Left ventricle myocardium inferior (tissue), 1 donor: Measurements from ENCODE around the gene TMEM132D. TPM values are rescaled to one million over a fixed set of nuclear protein-coding genes. Genes with fewer than 3 reads are reported as not detected.

Source experiments
- DNase-seq: peaks from one replicate; pipeline ENCODE4 v3.0.0-alpha.2; 2020
- H3K27ac ChIP-seq: fragments of 200-600 bp; replicated peaks from 2 replicates; pipeline ENCODE4 v1.8.0; 2021
- H3K27me3 ChIP-seq: fragments of 200-600 bp; 2 replicates; pipeline ENCODE4 v1.8.0; 2021; ENCODE audit warnings: low read depth
- H3K36me3 ChIP-seq: fragments of 200-600 bp; 2 replicates; pipeline ENCODE4 v1.8.0; 2021
- H3K4me1 ChIP-seq: fragments of 200-600 bp; 2 replicates; pipeline ENCODE4 v1.8.0; 2021
- H3K4me3 ChIP-seq: fragments of 200-600 bp; 2 replicates; pipeline ENCODE4 v1.8.0; 2021; ENCODE audit warnings: mild to moderate bottlenecking, moderate library complexity
- H3K9me3 ChIP-seq: fragments of 200-600 bp; replicated peaks from 2 replicates; pipeline ENCODE4 v1.8.0; 2021
- CTCF ChIP-seq: fragments of 200-600 bp; IDR thresholded peaks from 2 replicates; pipeline ENCODE4 v1.8.0; 2021; ENCODE audit warnings: antibody characterized with exemption, mild to moderate bottlenecking, borderline replicate concordance
- intact Hi-C: fragments of 100-400 bp; cut with micrococcal nuclease; formaldehyde crosslinking; loops from one replicate; pipeline ENCODE4 v1.11.0; 2022
- total RNA-seq: library from RNA; stranded (reverse); fragmentation: NEBNext Ultra II Directional; extraction: Animal tissue kit (Norgen Biotek cat#: 25700); gene quantifications from one replicate; pipeline ENCODE4 v1.2.1, GENCODE V29; 2021
- donor health status: DM: no; HTN: yes; CAD: no; lungs with severe emphysema.

Gene TMEM132D
- total RNA-seq, 1 donor from 2014 or later = not detected

GRCh38 chr12:129467726-129468125 lies 436.1 kb downstream of the TMEM132D start:
- Histone ChIP-seq H3K4me3 (no peak overlapping the region), H3K27me3 (no peaks in the 10 kb centered on the region), H3K27ac (no peak overlapping the region), H3K9me3 (no peaks in the 10 kb centered on the region), H3K4me1 (no peaks in the 10 kb centered on the region), H3K36me3 (no peaks in the 10 kb centered on the region)
- DNase-seq = no peak
- intact Hi-C loops = no loop called here
- TF ChIP-seq CTCF = no peak

- intact Hi-C loops = no loop called here
- H3K4me1 ChIP-seq = no peaks in the 10 kb centered on the region
- no peaks in the 10 kb centered on the region for H3K9me3 ChIP-seq
- no peaks in the 10 kb centered on the region for H3K36me3 ChIP-seq
- H3K4me3 ChIP-seq = no peak overlapping the region
- no peak for DNase-seq
- no peaks in the 10 kb centered on the region for H3K27me3 ChIP-seq
- TF ChIP-seq CTCF = no peak
- H3K27ac ChIP-seq = no peak overlapping the region
These were observed 436.5 kb downstream of the TMEM132D start for GRCh38 chr12:129467289-129467688.

GRCh38 chr12:129466499-129466898 lies 437.3 kb downstream of the TMEM132D start:
- no peak overlapping the region for H3K27ac ChIP-seq
- no peak for DNase-seq
- H3K4me1 ChIP-seq = no peaks in the 10 kb centered on the region
- no peak overlapping the region for H3K4me3 ChIP-seq
- H3K9me3 ChIP-seq = no peaks in the 10 kb centered on the region
- no peaks in the 10 kb centered on the region for H3K36me3 ChIP-seq
- no peaks in the 10 kb centered on the region for H3K27me3 ChIP-seq
- no peak for TF ChIP-seq CTCF
- intact Hi-C loops = no loop called here

- Histone ChIP-seq H3K27me3 (no peaks in the 10 kb centered on the region), H3K9me3 (peaks cover 3% of the 10 kb centered on the region), H3K4me1 (no peaks in the 10 kb centered on the region), H3K36me3 (no peaks in the 10 kb centered on the region), H3K4me3 (no peak overlapping the region), H3K27ac (no peak overlapping the region)
- TF ChIP-seq CTCF = no peak
- DNase-seq = no peak
- intact Hi-C loops = no loop called here
These were observed 443.9 kb downstream of the TMEM132D start for GRCh38 chr12:129459886-129460285.

- no peak for TF ChIP-seq CTCF
- Histone ChIP-seq H3K27me3 (peaks cover 11% of the 10 kb centered on the region), H3K4me3 (no peak overlapping the region), H3K9me3 (no peaks in the 10 kb centered on the region), H3K4me1 (no peaks in the 10 kb centered on the region), H3K36me3 (no peaks in the 10 kb centered on the region), H3K27ac (no peak overlapping the region)
- DNase-seq = no peak
- intact Hi-C loops = no loop called here
These were observed 457.1 kb downstream of the TMEM132D start for GRCh38 chr12:129446696-129447095.

- peaks cover 4% of the 10 kb centered on the region for H3K27me3 ChIP-seq
- intact Hi-C loops = no loop called here
- no peak for TF ChIP-seq CTCF
- H3K4me3 ChIP-seq = no peak overlapping the region
- peaks cover 19% of the 10 kb centered on the region for H3K9me3 ChIP-seq
- no peaks in the 10 kb centered on the region for H3K4me1 ChIP-seq
- no peak overlapping the region for H3K27ac ChIP-seq
- H3K36me3 ChIP-seq = no peaks in the 10 kb centered on the region
- no peak for DNase-seq
These were observed 463.5 kb downstream of the TMEM132D start for GRCh38 chr12:129440278-129440677.
